NB4 (cell line): ENCODE results near the gene IGFL3.

ENCODE experiments used
- CTCF ChIP-seq: IDR thresholded peaks from one replicate; pipeline ENCODE4 v1.5.1; 2012; ENCODE audit warnings: low read depth, low read length
- POLR2A ChIP-seq: IDR thresholded peaks from 2 replicates; pipeline ENCODE4 v1.6.1; 2011; ENCODE audit warnings: mild to moderate bottlenecking; ENCODE audit not compliant: insufficient read length; ENCODE audit errors: extremely low read depth

GRCh38 chr19:46088101-46088500 lies 36.4 kb downstream of the IGFL3 start:
- no peak for TF ChIP-seq CTCF
- no peak for TF ChIP-seq POLR2A
